Activated naive CD4-positive, alpha-beta T cell treated with anti-CD3 and anti-CD28 coated beads, Interleukin-2, amount 10 ng/mL, durations not matched to agents 7 days and 5 days (primary cell): ENCODE results near the gene MOCS3.

ENCODE experiments used
- CTCF ChIA-PET: fragments of 350-600 bp; sonication (Branson Sonifier 250); formaldehyde crosslinking; loops from one replicate; lab custom pipeline; 2021; ENCODE audit warnings: antibody characterized with exemption; lab: Charles Lee
- DNase-seq: peaks from one replicate; pipeline ENCODE4 v3.0.0-alpha.2; 2020
- H3K27ac Mint-ChIP-seq: one replicate; pipeline ENCODE4 v1.8.0; 2021; ENCODE audit warnings: mild to moderate bottlenecking, moderate library complexity, mixed read lengths
- H3K27me3 Mint-ChIP-seq: one replicate; pipeline ENCODE4 v1.8.0; 2021; ENCODE audit warnings: mild to moderate bottlenecking, mixed read lengths
- H3K36me3 Mint-ChIP-seq: one replicate; pipeline ENCODE4 v1.8.0; 2021; ENCODE audit warnings: mixed read lengths
- H3K4me1 Mint-ChIP-seq: one replicate; pipeline ENCODE4 v1.8.0; 2021; ENCODE audit warnings: mixed read lengths
- H3K4me3 Mint-ChIP-seq: one replicate; pipeline ENCODE4 v1.8.0; 2021; ENCODE audit warnings: mild to moderate bottlenecking, moderate library complexity, mixed read lengths
- H3K9me3 Mint-ChIP-seq: one replicate; pipeline ENCODE4 v1.8.0; 2021; ENCODE audit warnings: mixed read lengths

MOCS3 gene

DNA sequence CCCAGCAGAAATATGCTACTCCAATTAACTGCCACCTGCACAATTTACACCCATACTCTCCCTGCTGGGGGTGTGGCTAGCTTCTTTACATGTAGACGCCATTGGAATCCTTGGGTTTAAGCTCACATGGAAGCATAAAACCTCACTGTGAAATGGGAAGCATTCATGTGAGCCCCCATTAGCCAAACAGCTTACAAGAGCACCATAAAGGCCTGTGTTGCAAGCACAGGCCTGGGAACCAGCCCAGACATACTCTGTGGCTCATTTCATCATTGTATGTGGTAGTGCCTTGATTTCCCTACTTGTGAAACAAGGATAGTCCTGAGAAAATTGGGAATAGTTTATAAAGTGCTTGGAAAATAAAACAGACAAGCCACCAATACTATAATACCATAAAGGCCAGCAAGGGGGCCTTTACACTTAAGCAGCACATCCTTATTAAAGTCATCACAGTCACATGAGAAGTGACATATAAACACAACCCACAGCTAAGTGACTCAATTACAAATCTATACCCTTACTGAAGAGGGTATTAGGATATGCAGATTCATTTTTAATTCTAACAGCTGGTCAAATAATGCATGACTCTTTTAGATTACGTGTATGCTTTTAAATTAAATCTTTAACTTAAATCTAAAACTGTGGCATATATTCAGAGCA lies 34.2 kb upstream of the MOCS3 start:
- Mint-ChIP-seq H3K4me3 (no peak overlapping the region), H3K27ac (no peak overlapping the region), H3K4me1 (peaks cover 65% of the 10 kb centered on the region), H3K27me3 (no peaks in the 10 kb centered on the region), H3K9me3 (no peaks in the 10 kb centered on the region), H3K36me3 (peaks cover 42% of the 10 kb centered on the region)
- DNase-seq: no peak
- CTCF ChIA-PET: interaction anchor here (1.3 to 10.7 kb wide), 3 partner anchors 12 to 131 kb away, joined by 3 to 167 read pairs (median 3); partner anchors contain the start of gene BCAS4

DNA sequence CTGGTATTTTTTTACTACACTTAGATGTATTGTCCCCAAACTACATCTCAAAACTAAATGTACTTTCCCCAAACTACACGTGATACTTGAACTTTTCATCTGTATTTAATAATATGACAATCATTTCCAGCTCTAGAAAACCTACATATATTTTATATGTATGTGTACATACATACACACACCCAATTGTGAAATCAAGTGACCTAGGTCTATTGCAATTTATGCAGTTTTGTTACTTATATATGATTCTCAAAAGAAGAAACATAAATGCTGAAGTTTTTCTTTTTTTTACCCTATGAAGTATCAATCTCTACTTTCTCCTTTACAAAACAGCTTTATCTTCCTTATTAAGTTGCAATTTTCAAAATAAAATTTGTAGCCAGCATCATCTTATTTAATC lies 32.1 kb upstream of the MOCS3 start:
- no peak for DNase-seq
- H3K36me3 Mint-ChIP-seq: peaks cover 44% of the 10 kb centered on the region
- no peaks in the 10 kb centered on the region for H3K9me3 Mint-ChIP-seq
- CTCF ChIA-PET: interaction anchor here (1.1 to 10.7 kb wide), 2 partner anchors 15 to 133 kb away, joined by 3 to 167 read pairs; partner anchors contain the start of gene BCAS4
- no peak overlapping the region for H3K4me3 Mint-ChIP-seq
- H3K27ac Mint-ChIP-seq: no peak overlapping the region
- H3K27me3 Mint-ChIP-seq: no peaks in the 10 kb centered on the region
- H3K4me1 Mint-ChIP-seq: peaks cover 62% of the 10 kb centered on the region

DNA sequence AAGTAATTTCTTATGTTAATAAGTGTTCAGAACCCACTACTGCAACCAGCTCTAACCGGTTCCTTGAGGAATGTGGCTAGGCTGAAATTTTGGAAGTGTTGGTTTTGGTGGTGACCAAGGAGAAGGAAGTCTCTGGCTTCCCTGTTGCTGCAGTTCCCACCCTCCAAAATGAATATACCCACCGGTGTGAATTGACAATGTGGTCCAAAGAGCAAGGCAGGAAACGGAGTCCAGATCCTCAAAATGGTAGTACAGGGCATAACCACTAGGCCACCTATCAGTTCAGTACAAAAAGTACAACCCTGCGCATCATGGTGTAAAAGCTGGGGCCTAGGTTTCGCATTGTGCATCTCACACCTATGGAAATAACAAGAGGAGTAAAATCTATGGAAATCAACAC lies 30.1 kb upstream of the MOCS3 start:
- Mint-ChIP-seq H3K9me3 (no peaks in the 10 kb centered on the region), H3K4me1 (peaks cover 64% of the 10 kb centered on the region), H3K4me3 (peak overlapping the region; percentile 93), H3K27me3 (no peaks in the 10 kb centered on the region), H3K27ac (no peak overlapping the region), H3K36me3 (peaks cover 49% of the 10 kb centered on the region)
- CTCF ChIA-PET: interaction anchor here (0.7 to 10.7 kb wide), 12 partner anchors 8 to 178 kb away, joined by 3 to 167 read pairs (median 14); partner anchors contain the start of genes BCAS4, DPM1 and MOCS3
- DNase-seq: no peak

DNA sequence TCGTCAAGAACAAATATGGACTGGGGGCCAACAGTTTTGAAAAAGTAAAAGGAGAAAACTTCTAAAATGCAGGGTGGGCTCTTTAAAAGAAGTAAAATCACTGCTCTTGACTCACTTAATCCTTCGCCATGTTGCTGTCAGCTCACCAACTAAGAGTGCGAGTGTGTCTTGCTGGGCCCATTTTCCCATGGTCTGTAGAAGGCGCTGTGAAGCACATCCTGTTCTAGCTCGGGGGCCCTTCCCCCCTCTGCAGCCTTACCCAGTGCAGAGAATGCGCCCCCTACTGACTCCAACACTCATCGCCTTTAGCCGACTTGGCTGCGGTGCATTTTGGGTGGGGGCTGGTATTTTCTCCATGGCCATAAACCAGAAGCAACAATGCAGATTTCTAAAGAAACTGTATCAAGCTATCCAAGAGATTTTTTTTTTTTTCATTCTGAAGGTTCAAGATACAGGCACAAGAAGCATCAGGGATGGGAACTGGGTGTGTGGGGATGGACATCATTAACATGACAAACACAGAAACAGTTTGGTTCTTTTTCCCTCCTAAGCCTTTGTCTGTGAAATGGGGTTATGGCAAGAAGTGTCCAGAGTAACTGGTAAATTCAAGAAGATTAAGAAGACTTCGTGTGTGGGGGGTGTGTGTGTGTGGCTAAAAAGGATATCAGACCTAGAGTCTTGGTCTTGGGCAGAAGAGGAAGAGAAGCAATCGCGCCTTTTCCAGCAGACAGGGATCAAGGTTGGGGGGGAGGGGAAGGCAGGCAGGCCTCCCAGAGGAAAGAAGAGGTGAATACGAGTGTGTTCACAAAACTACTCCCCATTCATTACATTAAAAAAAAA lies 29.1 kb upstream of the MOCS3 start:
- peaks cover 52% of the 10 kb centered on the region for H3K36me3 Mint-ChIP-seq
- peak; percentile 97 for DNase-seq

DNA sequence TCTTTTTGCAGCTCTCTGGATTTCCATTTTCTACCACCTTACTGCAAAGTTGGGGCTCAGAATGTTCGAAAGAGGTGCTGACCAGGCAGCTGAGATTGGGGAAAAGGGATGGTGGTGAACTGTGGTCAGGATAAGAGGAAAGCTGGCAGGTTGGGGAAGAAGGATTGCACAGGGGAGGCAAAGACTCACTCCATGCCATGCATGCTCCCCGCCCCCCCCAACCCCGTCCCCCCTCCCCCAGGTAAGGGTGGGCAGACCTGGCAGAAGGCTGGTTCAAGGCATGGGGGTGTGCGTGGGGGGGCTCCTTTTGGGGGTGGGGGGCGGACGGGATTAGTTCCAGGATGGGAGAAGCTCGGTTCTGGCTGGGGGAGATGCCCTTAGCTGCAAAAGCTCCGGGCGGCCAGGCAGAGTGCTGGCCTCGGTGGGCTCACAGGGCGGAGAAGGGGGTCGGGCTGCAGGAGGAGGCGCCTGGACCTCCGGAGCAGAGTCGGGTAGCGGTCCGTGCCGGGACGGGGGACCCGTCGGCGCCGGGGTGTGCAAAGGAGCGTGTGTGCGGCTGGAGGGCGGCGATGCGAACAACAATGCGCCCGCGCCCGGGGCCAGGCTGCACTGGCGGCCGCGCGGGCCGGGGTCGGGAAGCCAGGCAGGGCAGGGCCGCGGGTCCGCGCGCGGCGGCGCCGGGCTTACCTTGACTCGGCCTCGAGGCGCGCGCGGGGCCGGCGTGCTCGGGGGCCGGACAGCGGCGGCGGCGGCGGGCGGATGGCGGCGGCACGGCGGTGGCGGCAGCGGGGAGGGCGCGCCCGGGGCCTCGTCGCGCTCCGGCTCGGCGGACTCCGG lies 28.3 kb upstream of the MOCS3 start:
- H3K9me3 Mint-ChIP-seq: no peaks in the 10 kb centered on the region
- H3K27me3 Mint-ChIP-seq: no peaks in the 10 kb centered on the region
- H3K4me1 Mint-ChIP-seq: peaks cover 55% of the 10 kb centered on the region
- H3K4me3 Mint-ChIP-seq: peak overlapping the region; percentile 93
- H3K36me3 Mint-ChIP-seq: peaks cover 53% of the 10 kb centered on the region
- peak overlapping the region; percentile 98 for H3K27ac Mint-ChIP-seq
- CTCF ChIA-PET: interaction anchor here (0.5 to 10.7 kb wide), 20 partner anchors 10 to 183 kb away, joined by 3 to 167 read pairs (median 6); partner anchors contain the start of genes BCAS4, DPM1 and MOCS3
- peak; percentile 47 for DNase-seq

More for the DNA sequence above, 29.1 kb upstream of the MOCS3 start:
- CTCF ChIA-PET: interaction anchor here (0.5 to 10.7 kb wide), 24 partner anchors 9 to 182 kb away, joined by 3 to 167 read pairs (median 6); partner anchors contain the start of genes BCAS4, DPM1 and MOCS3
- H3K9me3 Mint-ChIP-seq: no peaks in the 10 kb centered on the region
- peaks cover 61% of the 10 kb centered on the region for H3K4me1 Mint-ChIP-seq
- H3K4me3 Mint-ChIP-seq: peak overlapping the region; percentile 93
- peak overlapping the region; percentile 98 for H3K27ac Mint-ChIP-seq
- no peaks in the 10 kb centered on the region for H3K27me3 Mint-ChIP-seq

DNA sequence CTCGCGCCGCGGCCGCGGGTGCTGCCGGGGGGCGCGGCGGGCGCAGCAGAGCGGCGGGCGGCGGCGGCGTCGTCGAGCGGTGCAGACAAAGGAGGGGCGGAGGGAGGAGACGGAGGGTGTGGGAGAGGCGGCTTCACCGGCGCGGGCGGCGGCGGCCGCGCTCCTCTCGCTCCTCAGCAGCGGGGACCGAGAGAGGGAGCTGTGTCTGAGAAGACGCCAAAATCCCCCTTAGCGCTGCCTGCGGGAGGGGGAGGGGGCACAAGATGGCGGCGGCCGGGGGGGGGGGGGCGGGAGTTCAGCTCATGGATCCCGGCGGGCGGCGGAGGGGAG lies 27.7 kb upstream of the MOCS3 start:
- Mint-ChIP-seq H3K9me3 (no peaks in the 10 kb centered on the region), H3K27me3 (no peaks in the 10 kb centered on the region), H3K4me1 (peaks cover 49% of the 10 kb centered on the region), H3K27ac (peak overlapping the region; percentile 94), H3K4me3 (peak overlapping the region; percentile 78), H3K36me3 (peaks cover 50% of the 10 kb centered on the region)
- no peak for DNase-seq
- CTCF ChIA-PET: interaction anchor here (0.6 to 10.7 kb wide), 10 partner anchors 10 to 143 kb away, joined by 3 to 167 read pairs (median 4); partner anchors contain the start of genes BCAS4, DPM1 and MOCS3

DNA sequence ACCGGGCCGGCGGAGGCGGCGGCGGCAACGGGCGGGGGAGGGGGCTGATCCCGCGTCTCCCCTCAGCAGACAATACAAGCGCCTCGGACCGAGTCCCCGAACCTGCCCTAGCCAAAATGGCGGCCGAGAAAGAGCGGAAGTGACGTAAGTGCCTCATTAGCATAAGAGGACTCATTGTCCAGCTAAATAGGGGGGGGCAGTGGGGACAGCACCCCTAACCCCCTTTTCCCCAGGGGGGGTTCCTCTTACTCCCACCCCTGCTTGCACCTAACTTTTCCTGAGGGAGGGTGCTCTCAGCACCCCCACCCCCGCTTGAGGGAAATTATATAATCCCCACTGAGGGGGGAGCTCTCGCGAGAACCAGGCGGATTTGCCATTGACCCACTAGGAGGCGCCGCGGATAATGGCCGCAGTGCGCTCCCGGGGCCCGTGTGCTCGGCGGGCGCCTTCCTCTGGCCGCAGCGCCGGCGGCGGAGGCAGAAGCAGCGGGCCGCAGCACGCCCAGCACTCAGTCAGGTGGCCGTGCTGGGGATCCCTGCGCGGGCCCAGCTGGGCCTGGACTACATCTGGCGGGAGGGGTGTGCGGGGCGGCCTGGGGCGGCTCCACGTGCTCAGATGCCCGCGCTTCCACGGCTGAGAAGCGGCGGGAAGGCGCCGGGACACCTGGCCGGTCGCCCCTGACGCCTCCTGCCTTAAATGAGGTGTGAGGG lies 27.2 kb upstream of the MOCS3 start, which contains the start of gene ADNP:
Gene ADNP, minus strand, starts transcription at position 132 of the 710 bp plus-strand sequence. CDS start 27,441 bp downstream, outside the sequence.
- DNase-seq: peak; percentile 91
- no peaks in the 10 kb centered on the region for H3K27me3 Mint-ChIP-seq

DNA sequence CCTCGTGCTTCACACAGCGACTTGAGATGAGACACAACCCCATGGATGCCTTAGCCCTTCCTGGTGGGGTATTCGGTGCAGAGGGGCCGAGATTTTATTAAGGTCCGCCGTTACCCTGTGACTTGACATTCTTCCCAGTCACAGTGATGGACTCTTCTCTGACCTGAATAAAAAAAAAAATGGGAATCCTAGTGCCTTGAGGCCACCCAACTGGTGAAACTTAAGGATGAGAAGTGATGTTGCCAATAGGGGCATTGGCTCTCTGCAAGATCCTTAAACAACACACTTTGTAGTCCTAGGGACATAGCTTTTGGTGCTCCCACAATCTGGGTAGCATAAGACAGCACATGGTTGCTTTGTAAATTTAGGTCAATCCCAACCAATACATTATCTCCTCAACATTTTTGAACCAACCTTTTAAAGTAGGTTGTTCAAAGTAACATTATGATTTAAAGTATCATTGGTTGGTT lies 26.6 kb upstream of the MOCS3 start:
- DNase-seq: no peak
- peaks cover 54% of the 10 kb centered on the region for H3K36me3 Mint-ChIP-seq
- H3K27ac Mint-ChIP-seq: peak overlapping the region; percentile 94
- H3K4me1 Mint-ChIP-seq: peaks cover 41% of the 10 kb centered on the region
- no peaks in the 10 kb centered on the region for H3K9me3 Mint-ChIP-seq
- no peaks in the 10 kb centered on the region for H3K27me3 Mint-ChIP-seq
- CTCF ChIA-PET: interaction anchor here (1.0 to 10.7 kb wide), 7 partner anchors 11 to 139 kb away, joined by 3 to 167 read pairs (median 5); partner anchors contain the start of genes BCAS4, DPM1 and MOCS3
- H3K4me3 Mint-ChIP-seq: peak overlapping the region; percentile 78

More for the DNA sequence above, 27.2 kb upstream of the MOCS3 start, which contains the start of gene ADNP:
- no peaks in the 10 kb centered on the region for H3K9me3 Mint-ChIP-seq
- CTCF ChIA-PET: interaction anchor here (0.6 to 10.7 kb wide), 10 partner anchors 11 to 143 kb away, joined by 3 to 167 read pairs (median 4); partner anchors contain the start of genes BCAS4, DPM1 and MOCS3
- H3K27ac Mint-ChIP-seq: peak within 1 kb of the TSS; percentile 96
- peaks cover 46% of the 10 kb centered on the region for H3K4me1 Mint-ChIP-seq
- H3K4me3 Mint-ChIP-seq: peak within 1 kb of the TSS; percentile 93
- H3K36me3 Mint-ChIP-seq: peaks cover 51% of the 10 kb centered on the region

DNA sequence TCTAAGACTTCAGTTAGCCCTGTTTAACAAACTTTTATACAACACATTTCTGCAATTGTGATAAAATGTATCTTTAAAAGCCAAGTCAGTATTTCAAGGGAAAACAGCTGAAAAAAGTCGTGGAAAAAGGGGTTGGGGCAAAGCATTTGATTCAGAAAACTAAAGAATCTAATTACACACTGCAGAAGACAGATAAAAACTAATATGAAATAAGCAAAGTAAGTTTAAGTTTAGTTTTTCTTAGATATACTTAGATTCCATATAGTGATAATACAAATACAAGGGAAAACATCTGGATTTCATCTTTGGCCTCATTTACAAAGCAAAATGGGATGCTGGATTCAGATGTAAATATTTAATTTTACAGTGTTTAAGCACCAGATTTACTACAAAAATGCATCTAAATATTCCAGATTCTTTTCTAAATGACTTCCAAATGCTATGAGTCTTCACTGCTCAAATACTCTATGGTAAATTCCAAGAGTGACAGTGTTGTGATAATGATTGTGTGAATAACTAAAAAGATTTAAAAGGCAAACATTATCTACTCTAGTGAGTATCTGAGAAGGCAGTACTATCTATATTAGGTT lies 25.8 kb upstream of the MOCS3 start:
- H3K36me3 Mint-ChIP-seq: peaks cover 48% of the 10 kb centered on the region
- peak overlapping the region; percentile 78 for H3K4me3 Mint-ChIP-seq
- no peaks in the 10 kb centered on the region for H3K9me3 Mint-ChIP-seq
- H3K27ac Mint-ChIP-seq: peak overlapping the region; percentile 94
- H3K27me3 Mint-ChIP-seq: no peaks in the 10 kb centered on the region
- DNase-seq: no peak
- H3K4me1 Mint-ChIP-seq: peaks cover 34% of the 10 kb centered on the region
- CTCF ChIA-PET: interaction anchor here (2.0 to 10.7 kb wide), 2 partner anchors 26 to 140 kb away, joined by 10 to 167 read pairs; partner anchors contain the start of genes BCAS4, DPM1 and MOCS3

DNA sequence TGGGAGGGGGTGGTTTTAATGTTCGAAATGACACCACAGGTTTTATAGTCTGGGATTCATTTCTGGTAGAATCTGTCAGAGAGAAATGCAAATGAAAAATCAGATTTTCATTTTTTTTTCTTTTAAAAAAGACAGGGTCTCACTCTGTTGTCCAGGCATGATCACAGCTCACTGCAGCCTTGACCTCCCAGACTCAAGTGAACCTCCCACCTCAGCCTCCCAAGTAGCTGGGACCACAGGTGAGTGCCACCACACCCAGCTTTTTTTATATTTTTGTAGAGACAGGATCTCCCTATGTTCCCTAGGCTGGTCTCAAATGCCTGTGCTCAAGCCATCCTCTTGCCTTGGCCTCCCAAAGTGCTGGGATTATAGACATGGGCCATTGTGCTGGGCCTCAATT lies 25.0 kb upstream of the MOCS3 start:
- no peak overlapping the region for H3K4me3 Mint-ChIP-seq
- H3K4me1 Mint-ChIP-seq: peaks cover 26% of the 10 kb centered on the region
- H3K9me3 Mint-ChIP-seq: no peaks in the 10 kb centered on the region
- peaks cover 44% of the 10 kb centered on the region for H3K36me3 Mint-ChIP-seq
- CTCF ChIA-PET: interaction anchor here (0.9 to 10.7 kb wide), 4 partner anchors 9 to 140 kb away, joined by 3 to 167 read pairs (median 4); partner anchors contain the start of genes BCAS4, DPM1 and MOCS3
- H3K27ac Mint-ChIP-seq: no peak overlapping the region
- no peaks in the 10 kb centered on the region for H3K27me3 Mint-ChIP-seq
- DNase-seq: no peak

DNA sequence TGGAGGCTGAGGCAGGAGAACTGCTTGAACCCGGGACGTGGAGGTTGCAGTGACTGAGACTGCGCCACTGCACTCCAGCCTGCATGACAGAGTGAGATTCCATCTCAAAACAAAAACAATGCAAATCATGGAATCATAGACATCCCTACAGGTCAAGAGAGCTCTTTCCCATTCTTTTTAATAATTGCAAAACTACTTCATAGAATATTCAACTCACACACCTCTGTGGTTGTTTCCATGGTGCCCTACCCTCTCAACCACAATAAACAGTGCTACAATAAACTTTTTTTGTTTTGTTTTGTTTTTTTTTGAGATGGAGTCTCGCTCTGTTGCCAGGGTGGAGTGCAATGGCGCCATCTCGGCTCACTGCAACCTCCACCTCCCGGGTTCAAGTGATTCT lies 15.5 kb upstream of the MOCS3 start:
- H3K27me3 Mint-ChIP-seq: no peaks in the 10 kb centered on the region
- CTCF ChIA-PET: interaction anchor here (1.0 to 2.7 kb wide), 3 partner anchors 9 to 15 kb away, joined by 3 to 7 read pairs (median 4); partner anchors contain the start of genes DPM1 and MOCS3
- H3K27ac Mint-ChIP-seq: no peak overlapping the region
- H3K4me1 Mint-ChIP-seq: no peaks in the 10 kb centered on the region
- H3K9me3 Mint-ChIP-seq: no peaks in the 10 kb centered on the region
- DNase-seq: no peak
- no peak overlapping the region for H3K4me3 Mint-ChIP-seq
- peaks cover 38% of the 10 kb centered on the region for H3K36me3 Mint-ChIP-seq

DNA sequence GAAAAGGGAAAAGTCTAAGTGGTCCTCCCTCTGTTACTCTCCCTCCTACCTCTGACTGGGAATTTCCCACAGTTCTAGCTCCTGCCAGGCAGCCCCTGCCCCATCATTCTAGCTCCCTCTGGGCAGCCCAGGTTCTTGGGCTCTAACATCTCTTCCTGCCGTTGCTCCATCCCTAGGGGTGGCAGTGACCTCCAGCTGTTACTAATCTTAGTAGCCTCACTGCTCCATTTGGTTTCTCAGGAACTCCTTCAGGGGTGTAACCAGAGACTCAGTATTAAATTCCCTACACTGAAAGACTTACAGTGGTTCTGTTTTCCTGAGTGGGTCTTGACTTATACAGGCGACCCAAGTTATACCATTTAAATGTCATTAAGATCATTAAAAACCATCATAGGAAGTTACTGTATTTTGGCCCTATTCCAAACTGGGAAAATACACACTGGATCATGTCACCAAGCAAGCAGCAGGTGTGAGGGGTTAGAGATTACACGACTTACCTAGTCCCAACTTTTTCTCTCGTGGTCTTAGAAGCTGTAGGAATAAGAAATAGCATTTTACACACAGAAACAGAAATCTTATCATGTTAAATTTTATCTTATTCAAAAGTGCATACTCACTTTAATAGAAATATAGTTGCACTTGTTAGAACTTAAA lies 10.4 kb upstream of the MOCS3 start:
- DNase-seq: no peak
- Mint-ChIP-seq H3K4me1 (no peaks in the 10 kb centered on the region), H3K9me3 (no peaks in the 10 kb centered on the region), H3K27ac (no peak overlapping the region), H3K27me3 (no peaks in the 10 kb centered on the region), H3K4me3 (no peak overlapping the region), H3K36me3 (peaks cover 43% of the 10 kb centered on the region)
- CTCF ChIA-PET: no interaction called here
